Activated T-cell treated with anti-CD3 and anti-CD28 coated beads, Interleukin-2, amount 50 U/mL, for 72 hours (primary cell): ENCODE results near the gene ZNF778. TPM values are rescaled to one million over a fixed set of nuclear protein-coding genes. Genes with fewer than 3 reads are reported as not detected.
A peak's percentile ranks its signal among the peaks of the same experiment; 100 is the strongest.

Experiments used
- ATAC-seq, 2 donors: fragments of 150-1000 bp; cut with Tn5 transposase; replicated peaks in 1 of 2; 2 replicates each; pipeline ENCODE4 v1.10.0; 2021; ENCODE audit warnings: moderate library complexity in 2 of 2, mild to moderate bottlenecking in 1 of 2
- DNase-seq, 2 donors: peaks; one replicate each; pipeline ENCODE4 v3.0.0; 2021 to 2022; ENCODE audit warnings: mixed read lengths in 1 of 2
- H3K27ac Mint-ChIP-seq: one replicate; pipeline ENCODE4 v1.8.0; 2022; ENCODE audit warnings: mild to moderate bottlenecking, moderate library complexity, mixed read lengths
- H3K27me3 Mint-ChIP-seq: one replicate; pipeline ENCODE4 v1.8.0; 2022; ENCODE audit warnings: low read depth, mixed read lengths
- H3K36me3 Mint-ChIP-seq, 2 donors: one replicate each; pipeline ENCODE4 v1.8.0; 2022; ENCODE audit warnings: mixed read lengths in 2 of 2, mild to moderate bottlenecking in 1 of 2; ENCODE audit not compliant: insufficient read depth in 2 of 2
- H3K4me1 Mint-ChIP-seq: one replicate; pipeline ENCODE4 v1.8.0; 2022; ENCODE audit warnings: low read depth, mixed read lengths
- H3K4me3 Mint-ChIP-seq, 2 donors: one replicate each; pipeline ENCODE4 v1.8.0; 2022; ENCODE audit warnings: mild to moderate bottlenecking in 2 of 2, mixed read lengths in 2 of 2, moderate library complexity in 2 of 2
- H3K9me3 Mint-ChIP-seq, 2 donors: one replicate each; pipeline ENCODE4 v1.8.0; 2022; ENCODE audit warnings: mixed read lengths in 2 of 2
- total RNA-seq, 2 donors: library from RNA; stranded (reverse); gene quantifications; one replicate each; pipeline ENCODE4 v1.2.3, GENCODE V29; 2022

ZNF778 gene
- total RNA-seq, 2 donors from 2014 or later, result 7.2 to 10.9 TPM

- H3K4me3 Mint-ChIP-seq, result no peak overlapping the region
- H3K9me3 Mint-ChIP-seq, result no peaks in the 10 kb centered on the region
- H3K4me1 Mint-ChIP-seq, result no peaks in the 10 kb centered on the region
- peaks cover 2 to 9% of the 10 kb centered on the region in 2 donors for H3K36me3 Mint-ChIP-seq
- ATAC-seq, result no peak
- no peak overlapping the region for H3K27ac Mint-ChIP-seq
- no peaks in the 10 kb centered on the region for H3K27me3 Mint-ChIP-seq
- no peak for DNase-seq
Measured at GRCh38 chr16:89278441-89279240, 61.1 kb downstream of the ZNF778 start.

DNA sequence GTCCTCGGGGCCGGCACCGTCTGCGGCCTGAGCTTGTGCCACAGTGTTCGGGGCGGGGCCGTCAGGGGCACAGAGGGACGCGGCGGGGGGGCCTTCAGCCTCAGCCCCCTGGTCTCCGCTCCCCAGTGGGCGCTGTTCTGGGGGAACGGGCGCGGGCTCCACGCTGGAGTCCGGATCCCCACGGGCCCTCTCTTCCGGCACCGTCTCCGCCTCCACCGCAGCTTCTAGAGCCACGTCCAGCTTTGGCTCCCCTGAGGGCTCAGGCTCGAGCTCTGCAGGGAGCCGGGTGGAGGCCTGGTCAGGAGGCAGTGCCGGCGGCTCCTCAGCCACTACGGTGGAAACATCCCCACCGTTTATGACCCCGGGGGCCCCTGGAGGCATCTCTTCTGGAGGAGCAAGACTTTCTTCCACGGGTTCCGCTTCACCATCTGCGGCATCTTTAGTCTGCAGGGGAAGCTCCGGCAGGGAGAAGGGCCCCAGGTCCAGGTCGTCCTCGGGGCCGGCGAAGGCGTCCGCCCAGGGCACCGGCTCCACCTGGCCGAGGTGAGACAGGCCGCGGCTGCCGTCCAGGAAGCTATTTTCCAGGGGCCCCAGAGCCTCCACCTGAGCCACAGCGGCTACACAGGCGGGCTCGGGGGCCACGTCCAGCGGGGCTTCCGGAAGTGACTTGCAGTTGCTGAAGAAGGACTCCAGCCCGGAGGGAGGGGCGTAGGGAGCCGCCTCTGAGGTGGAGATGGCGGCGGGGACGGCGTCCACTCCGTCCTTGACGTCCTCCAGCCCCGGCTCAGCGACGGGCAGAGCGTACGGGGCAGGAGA lies 62.4 kb downstream of the ZNF778 start:
- H3K9me3 Mint-ChIP-seq, result no peaks in the 10 kb centered on the region
- ATAC-seq, result no peak

DNA sequence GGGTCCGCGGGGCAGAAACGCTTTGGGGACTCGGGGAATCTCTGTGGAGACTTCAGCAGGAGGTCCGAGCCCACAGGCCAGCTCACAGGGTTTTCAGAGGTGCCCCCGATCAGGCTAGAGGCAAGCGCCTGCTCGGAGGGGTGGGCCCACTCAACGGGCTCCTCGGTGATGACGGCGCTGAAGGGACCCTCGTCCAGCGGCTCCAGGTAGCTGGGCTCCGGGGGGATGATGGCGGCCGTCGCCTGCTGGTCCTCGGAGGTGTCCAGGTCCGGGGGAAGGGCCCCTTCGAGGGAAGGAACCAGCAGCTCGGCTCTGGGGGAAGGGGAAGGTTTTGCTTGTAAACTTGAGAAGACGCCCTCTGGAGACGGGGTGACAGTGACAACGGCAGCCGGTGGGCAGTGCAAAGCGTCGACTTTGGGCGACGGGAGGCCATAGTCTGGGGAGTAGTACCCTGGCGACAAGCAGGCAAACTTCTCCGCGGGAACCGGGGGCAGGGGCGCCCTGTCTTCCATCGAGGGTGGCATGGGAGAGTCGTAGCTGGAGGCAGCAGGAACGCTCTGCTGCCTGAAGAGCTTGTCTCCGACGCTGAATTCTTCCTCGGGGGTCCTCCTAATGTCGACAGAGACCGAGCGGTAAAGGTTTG lies 63.2 kb downstream of the ZNF778 start:
- Mint-ChIP-seq H3K36me3 (peaks cover 0 to 5% of the 10 kb centered on the region in 2 donors), H3K9me3 (no peaks in the 10 kb centered on the region), H3K27me3 (no peaks in the 10 kb centered on the region), H3K4me1 (no peaks in the 10 kb centered on the region), H3K4me3 (no peak overlapping the region), H3K27ac (no peak overlapping the region)
- ATAC-seq, result no peak
- no peak for DNase-seq

More for the DNA sequence above, 62.4 kb downstream of the ZNF778 start:
- H3K36me3 Mint-ChIP-seq, result peaks cover 0 to 7% of the 10 kb centered on the region in 2 donors
- H3K27ac Mint-ChIP-seq, result no peak overlapping the region
- H3K4me1 Mint-ChIP-seq, result no peaks in the 10 kb centered on the region
- no peak overlapping the region for H3K4me3 Mint-ChIP-seq
- no peak for DNase-seq
- no peaks in the 10 kb centered on the region for H3K27me3 Mint-ChIP-seq

- Mint-ChIP-seq H3K27me3 (no peaks in the 10 kb centered on the region), H3K9me3 (no peaks in the 10 kb centered on the region), H3K4me3 (no peak overlapping the region), H3K36me3 (peaks cover 0 to 2% of the 10 kb centered on the region in 2 donors), H3K4me1 (no peaks in the 10 kb centered on the region), H3K27ac (no peak overlapping the region)
- DNase-seq (no peak), ATAC-seq (no peak)
Measured at GRCh38 chr16:89281189-89281577, 63.7 kb downstream of the ZNF778 start.

- no peak for ATAC-seq
- Mint-ChIP-seq H3K27ac (no peak overlapping the region), H3K4me3 (no peak overlapping the region), H3K9me3 (no peaks in the 10 kb centered on the region), H3K36me3 (peaks cover 0 to 2% of the 10 kb centered on the region in 2 donors), H3K4me1 (no peaks in the 10 kb centered on the region), H3K27me3 (no peaks in the 10 kb centered on the region)
- DNase-seq, result no peak
Measured at GRCh38 chr16:89281829-89282228, 64.3 kb downstream of the ZNF778 start.

GRCh38 chr16:89282523-89282922 lies 65.0 kb downstream of the ZNF778 start:
- DNase-seq (no peak), ATAC-seq (no peak)
- peaks cover 2 to 5% of the 10 kb centered on the region in 2 donors for H3K36me3 Mint-ChIP-seq
- no peaks in the 10 kb centered on the region for H3K4me1 Mint-ChIP-seq
- H3K9me3 Mint-ChIP-seq, result no peaks in the 10 kb centered on the region
- H3K27me3 Mint-ChIP-seq, result no peaks in the 10 kb centered on the region
- H3K4me3 Mint-ChIP-seq, result no peak overlapping the region
- no peak overlapping the region for H3K27ac Mint-ChIP-seq

DNA sequence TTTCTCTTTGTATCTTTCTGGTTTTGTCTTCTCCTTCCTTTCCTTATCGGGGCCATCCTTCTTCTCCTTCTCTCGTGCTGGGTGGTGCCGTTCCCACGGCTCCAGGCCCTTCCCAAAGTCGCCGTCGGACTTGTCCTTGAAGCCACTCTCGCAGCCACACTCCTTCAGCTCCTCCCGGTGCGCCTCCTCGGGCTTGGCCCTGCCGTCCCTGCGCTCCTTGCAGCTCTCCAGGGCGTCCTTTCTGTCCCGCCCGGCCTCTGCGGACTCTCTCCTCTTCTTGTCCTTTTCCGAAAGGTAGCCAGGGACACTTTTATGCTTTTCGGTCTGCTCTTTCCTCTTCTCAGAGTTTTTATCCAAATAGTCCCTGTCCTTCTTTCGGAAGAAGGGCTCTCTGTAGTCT lies 65.9 kb downstream of the ZNF778 start:
- Mint-ChIP-seq H3K27me3 (no peaks in the 10 kb centered on the region), H3K9me3 (no peaks in the 10 kb centered on the region), H3K36me3 (peaks cover 2 to 5% of the 10 kb centered on the region in 2 donors), H3K27ac (no peak overlapping the region), H3K4me3 (no peak overlapping the region), H3K4me1 (no peaks in the 10 kb centered on the region)
- no peak for ATAC-seq
- DNase-seq, result no peak

GRCh38 chr16:89285381-89285780 lies 67.9 kb downstream of the ZNF778 start:
- ATAC-seq (no peak), DNase-seq (no peak)
- no peak overlapping the region for H3K27ac Mint-ChIP-seq
- no peaks in the 10 kb centered on the region for H3K9me3 Mint-ChIP-seq
- H3K36me3 Mint-ChIP-seq, result peaks cover 2 to 9% of the 10 kb centered on the region in 2 donors
- H3K4me1 Mint-ChIP-seq, result no peaks in the 10 kb centered on the region
- no peak overlapping the region for H3K4me3 Mint-ChIP-seq
- no peaks in the 10 kb centered on the region for H3K27me3 Mint-ChIP-seq

DNA sequence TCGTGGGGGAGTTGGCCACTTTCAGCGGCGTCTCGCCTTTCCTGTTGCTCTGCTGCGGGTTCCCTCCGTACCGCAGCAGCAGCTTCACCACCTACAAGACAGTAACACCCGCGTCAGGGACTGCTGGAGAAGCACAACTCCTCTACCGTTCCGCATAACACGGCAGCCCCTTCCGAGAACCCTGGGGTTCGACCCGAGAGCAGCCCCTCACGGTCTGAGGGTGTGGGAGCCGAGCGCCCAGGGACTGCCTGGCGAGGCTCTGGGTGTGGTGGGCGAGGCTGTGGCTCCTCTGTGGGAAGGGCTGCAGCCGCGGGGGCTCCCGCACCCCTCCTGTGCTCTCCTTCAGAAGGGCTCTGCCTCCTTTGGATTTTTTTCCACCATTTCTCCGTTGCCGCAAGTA lies 68.6 kb downstream of the ZNF778 start:
- ATAC-seq (no peak), DNase-seq (no peak)
- H3K27me3 Mint-ChIP-seq, result no peaks in the 10 kb centered on the region
- no peak overlapping the region for H3K4me3 Mint-ChIP-seq
- no peaks in the 10 kb centered on the region for H3K4me1 Mint-ChIP-seq
- H3K27ac Mint-ChIP-seq, result peak overlapping the region; percentile 42
- H3K9me3 Mint-ChIP-seq, result no peaks in the 10 kb centered on the region
- H3K36me3 Mint-ChIP-seq, result peaks cover 2 to 10% of the 10 kb centered on the region in 2 donors

Other genes starting within 250 kb of the ZNF778 start
- gene CBFA2T3, start 240.5 kb upstream of the ZNF778 start, total RNA-seq, result 1 to 10 TPM; 1.2 to 1.7 TPM
- gene ACSF3, start 123.9 kb upstream of the ZNF778 start, total RNA-seq, result 10 to 100 TPM; 50.6 to 66.7 TPM
- gene CDH15, start 46.0 kb upstream of the ZNF778 start, total RNA-seq, result not detected
- gene SLC22A31, start 17.2 kb upstream of the ZNF778 start, total RNA-seq, result 1 to 10 TPM; 1.3 to 1.6 TPM